NCI-H2227 (cell line): ENCODE data around the gene COMMD10.

Experiments used
- DNase-seq: peaks from one replicate; lab custom pipeline; 2025; ENCODE audit not compliant: unreplicated experiment; lab: John Stamatoyannopoulos, UW

COMMD10 gene

DNA sequence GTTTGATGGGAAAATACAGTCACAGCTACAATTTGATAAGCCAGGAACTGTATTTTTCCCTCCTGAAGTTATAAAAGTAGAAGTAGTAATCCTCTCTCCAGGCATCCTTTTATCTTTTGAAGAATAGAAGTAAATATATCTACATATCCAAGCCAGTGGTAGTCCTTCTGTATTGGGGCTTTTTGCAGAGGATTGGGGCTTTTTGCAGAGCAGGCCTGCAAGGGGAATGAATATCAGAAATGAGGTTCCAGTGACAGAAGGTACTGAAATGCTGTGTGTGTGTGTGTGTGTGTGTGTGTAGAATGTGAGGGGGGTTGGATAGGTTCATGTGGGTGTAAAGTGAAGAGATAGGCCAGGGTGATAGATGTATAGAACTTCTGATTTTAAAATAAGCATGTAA, 127.4 kb downstream of the COMMD10 start:
- no peak for DNase-seq

- no peak for DNase-seq
Observed at GRCh38 chr5:116216246-116216645, 131.4 kb downstream of the COMMD10 start.

DNA sequence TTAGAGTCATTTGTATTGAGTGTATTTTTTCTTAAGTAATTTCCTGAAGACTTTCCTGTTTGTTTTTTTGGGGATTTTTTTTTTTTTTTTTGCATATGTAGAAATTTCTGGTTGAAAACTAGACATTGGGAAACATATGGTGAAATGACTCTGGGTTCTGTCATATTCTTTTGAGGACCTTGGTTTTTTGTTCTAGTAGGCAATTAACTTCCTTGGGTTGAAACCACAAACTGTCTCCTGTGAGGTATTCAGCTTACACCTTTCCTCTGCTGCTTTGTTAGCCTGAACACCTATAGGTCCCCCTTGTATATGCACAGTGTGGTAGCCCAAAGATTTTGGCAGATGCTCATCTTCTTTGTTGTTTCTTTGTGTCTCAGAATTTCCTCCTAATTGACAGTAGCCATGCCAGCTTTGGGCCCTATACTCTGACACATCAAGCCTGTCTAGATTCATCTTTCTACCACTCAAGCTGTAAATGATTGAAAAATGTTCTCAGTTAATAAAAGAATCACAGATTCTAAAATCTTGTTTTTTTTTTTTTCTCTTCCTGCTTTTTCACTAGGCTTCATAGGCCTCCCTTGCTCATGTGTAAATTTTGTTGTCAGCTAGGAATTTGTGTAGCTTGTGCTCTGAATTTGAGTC, 140.6 kb downstream of the COMMD10 start:
- no peak for DNase-seq

- no peak for DNase-seq
Observed at GRCh38 chr5:116229131-116229689, 144.4 kb downstream of the COMMD10 start.

DNA sequence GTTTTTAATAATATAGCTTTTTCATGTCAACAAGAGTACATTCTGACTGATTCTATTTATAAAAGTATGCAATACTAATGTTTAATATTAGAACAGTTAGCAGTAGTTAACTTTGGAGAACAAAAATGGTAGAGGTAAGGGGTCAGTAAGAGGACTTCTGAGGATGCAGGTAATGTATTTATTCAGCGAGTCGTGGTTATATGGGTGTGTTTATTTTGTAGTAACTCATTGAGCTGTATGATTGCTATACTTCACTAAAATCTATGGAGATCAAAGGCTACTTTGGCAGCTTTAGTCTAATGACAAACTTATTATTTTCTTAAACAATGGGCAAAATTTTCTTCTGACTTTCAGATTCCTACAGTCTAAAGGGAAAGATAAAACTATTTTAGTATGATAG, 146.5 kb downstream of the COMMD10 start:
- DNase-seq: no peak

DNA sequence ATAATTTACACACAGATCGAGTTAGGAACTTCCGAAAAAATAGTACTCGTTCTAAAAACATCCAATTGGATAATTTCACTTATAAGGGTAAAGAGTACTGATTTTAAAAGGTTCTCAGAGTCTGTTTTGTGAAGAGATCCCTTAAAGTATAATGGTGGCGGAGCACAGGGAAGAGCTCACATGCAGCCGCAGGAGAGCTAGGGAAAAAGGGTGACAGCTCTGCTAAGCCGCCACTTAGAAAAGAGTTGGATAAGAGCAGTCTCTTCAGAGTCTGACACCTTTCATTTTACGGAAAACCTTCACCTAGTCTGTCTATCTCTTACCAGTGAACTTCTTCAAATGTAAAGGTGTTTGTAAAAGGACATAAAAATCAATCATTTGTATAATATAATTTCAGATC, 149.9 kb downstream of the COMMD10 start:
- DNase-seq: no peak

GRCh38 chr5:116237917-116238500, 153.2 kb downstream of the COMMD10 start:
- DNase-seq: no peak

GRCh38 chr5:116242343-116242742, 157.5 kb downstream of the COMMD10 start:
- no peak for DNase-seq

DNA sequence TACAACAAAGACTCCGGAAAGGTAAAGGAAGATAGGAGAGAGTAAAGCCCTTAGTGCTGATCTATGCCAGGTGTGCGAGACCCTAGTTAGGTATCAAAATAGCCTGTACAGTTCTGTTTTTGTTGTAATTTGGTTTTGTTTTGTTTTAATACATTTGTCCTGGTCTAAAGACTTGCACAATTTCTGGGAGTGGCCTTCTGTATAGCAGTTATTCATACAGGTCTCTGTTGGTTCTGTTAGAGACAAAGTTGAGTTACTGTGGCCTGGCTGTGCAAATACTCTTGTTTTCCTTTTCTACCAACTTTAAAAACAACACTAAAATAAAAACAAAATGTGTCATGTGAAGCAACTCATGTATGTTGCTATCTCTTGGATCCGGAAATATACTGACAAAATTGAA, 163.6 kb downstream of the COMMD10 start:
- no peak for DNase-seq

DNA sequence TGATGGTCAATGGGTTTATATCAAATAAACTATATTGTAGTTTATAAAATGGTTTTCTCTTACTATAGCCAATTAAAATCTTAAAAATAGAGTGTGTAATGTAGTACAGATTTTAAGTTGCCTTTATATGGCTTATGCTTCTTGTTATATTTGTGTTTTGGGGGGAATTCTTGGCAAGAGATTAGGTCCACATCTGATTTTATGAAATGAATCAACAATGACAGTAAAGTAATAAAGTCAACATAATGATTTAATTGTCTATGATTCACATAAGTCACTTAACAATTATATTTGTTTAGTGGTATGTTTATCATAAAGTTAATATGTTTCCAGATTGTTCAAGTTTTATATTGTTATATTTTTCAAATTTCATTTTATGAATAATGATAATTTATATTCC, 164.8 kb downstream of the COMMD10 start:
- DNase-seq: no peak

- DNase-seq: no peak
Observed at GRCh38 chr5:116256717-116257116, 171.9 kb downstream of the COMMD10 start.

- DNase-seq: no peak
Observed at GRCh38 chr5:116265471-116265870, 180.6 kb downstream of the COMMD10 start.

DNA sequence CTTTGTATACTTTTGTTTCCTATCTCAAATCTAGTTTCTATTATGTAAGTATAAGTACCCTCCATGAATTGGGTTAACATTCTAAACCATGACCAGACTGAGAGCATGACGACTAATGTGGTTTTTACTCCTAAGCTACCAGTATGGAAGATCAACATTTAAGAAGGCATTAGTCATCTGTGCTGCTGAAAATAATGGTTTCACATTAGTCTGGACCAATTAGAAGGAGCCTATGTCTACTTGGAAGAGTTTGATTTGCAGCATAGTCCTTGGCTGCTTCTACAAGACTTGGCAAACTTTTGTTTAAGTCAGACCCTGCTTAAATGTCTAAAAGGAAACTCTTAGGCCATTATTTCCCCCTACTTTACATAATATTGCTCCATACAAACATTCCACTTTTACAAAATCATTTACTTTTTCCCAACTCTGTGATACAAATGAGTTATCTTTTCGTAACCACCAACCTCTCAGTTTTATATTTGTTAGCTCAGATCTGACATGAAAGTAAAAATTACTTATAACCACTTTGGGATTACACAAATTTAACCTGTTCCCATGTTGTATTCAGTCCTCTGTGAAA, 186.7 kb downstream of the COMMD10 start:
- no peak for DNase-seq

DNA sequence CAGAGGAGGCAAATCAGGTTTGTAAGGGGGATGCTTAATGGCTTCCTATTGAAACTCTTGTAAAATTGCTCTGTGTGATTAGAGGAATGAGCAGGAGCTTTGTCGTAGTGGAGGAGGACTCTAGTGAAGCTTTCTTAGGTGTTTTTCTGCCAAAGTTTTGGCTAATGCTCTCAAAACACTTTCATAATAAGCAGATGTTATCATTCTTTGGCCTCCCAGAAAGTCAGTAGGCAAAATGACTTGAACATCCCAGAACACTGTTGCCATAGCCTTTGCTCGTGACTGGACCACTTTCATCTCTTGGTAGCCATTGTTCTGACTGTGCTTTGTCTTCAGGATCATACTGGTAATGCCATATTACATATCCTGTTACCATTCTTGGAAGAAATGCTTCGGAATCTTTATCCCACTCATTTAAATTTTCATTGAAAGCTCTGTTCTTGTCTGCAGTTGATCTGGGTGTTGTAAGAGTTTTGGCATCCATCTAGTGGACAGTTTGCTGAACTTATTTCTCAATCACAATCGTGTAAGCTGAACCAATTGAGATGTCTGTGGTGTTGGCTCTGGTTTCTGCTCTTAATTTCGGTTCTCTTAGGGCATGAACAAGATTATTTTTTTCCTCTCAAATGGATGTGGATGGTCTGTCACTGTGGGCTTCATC, 187.6 kb downstream of the COMMD10 start:
- no peak for DNase-seq

DNA sequence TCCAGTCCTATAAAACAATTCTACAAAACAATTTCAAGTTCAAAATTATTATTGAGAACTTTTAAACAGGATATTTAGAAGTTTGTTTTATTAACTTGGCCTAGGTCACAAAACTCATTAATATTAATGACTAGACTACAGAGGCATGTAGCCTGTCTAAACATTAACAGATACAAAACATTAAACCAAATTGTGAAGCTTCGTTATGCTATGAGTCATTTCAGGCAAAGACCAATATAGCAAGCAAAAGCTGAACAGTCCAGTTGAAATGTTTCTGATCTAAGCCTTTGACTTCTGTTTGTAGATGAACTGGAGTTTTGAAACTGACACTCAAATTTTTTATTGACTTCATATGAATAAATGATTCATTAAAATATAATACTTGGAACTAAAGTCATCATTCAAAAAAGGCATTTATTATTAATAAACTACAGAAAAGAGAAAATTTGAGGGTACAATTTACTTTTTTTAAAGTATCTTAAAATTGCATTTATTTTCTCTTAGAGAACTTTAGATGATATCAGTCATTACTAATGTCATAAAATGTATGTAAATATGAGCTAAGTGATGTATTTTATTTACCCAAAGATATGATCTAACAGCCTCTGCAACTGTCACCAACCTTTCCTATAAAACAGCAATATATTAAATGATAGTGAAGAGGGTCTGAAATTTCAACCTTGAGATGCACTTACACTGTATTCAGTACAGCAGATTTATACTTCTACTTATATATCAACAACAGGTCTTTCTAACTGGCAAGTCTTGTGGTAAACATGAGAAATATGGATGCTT, 188.8 kb downstream of the COMMD10 start:
- DNase-seq: no peak

- no peak for DNase-seq
Observed at GRCh38 chr5:116274251-116274650, 189.4 kb downstream of the COMMD10 start.

DNA sequence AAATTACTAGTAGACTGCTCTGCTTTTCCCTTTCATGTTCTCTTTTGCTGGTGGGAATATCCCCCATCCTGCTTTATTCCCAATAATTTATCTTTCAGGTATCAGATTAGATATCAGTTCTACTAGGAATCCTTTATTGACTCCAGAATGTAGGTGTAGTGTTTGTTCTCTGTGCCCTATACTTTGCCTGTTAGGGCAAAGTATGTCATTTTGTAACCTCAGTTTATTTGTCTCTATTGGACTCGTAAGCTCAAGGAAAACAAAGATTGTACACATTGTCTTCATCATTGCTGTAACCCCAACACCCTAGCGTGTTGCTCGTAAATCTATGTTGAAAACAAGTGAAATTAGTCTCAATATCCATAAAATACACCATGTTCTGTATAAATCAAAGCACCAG, 190.5 kb downstream of the COMMD10 start:
- DNase-seq: no peak

GRCh38 chr5:116276952-116277351, 192.1 kb downstream of the COMMD10 start:
- DNase-seq: no peak

DNA sequence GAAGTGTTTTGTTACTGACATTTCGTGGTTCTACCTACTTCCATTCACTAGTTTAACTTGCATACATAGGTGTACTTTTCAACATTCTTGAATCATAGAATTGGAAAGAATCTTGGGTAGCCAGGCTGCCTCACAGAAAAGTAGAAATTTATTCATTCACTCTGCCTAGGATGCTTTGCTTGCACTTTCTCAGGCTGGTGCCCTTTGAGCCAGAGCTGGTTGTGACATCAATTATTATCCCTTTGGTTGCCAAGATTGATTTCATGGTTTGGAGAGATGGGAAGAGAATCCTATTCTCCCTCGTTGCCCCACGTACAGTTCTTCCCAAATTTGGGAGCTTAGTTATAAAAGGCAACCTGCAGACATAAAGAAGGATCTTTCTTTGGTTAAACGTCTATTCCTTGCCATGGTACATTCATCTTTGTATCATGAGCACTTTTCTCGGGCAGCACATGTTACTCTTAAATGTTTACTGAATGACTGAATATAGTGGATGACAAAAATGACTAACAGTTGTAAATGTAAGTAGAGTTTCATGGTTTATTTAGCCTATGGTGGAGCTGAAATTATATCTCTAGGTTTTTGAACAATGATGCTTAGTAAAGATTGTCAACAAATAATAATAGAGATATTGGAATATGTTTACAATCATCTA, 195.5 kb downstream of the COMMD10 start:
- no peak for DNase-seq

GRCh38 chr5:116281309-116281708, 196.5 kb downstream of the COMMD10 start:
- DNase-seq: no peak

GRCh38 chr5:116288524-116288923, 203.7 kb downstream of the COMMD10 start:
- no peak for DNase-seq
